Measurements from ENCODE around the gene ZNF610.

- TF ChIP-seq CTCF (conservative IDR thresholded peaks at IDR 0.05; ENCODE audit: low read length) (no peak), EZH2phosphoT487 (IDR thresholded peaks at IDR 0.05; ENCODE audit: borderline replicate concordance) (no peak)
Observed at GRCh38 chr19:52335768-52336116, 301 bp upstream of the ZNF610 start.

Data from Loucy (cell line).